HG03521 (cell line): ENCODE data around the gene SETD7.

Source experiments
- ATAC-seq: cut with Tn5 transposase; IDR thresholded peaks from one replicate; pipeline ENCODE4 v1.9.1; 2021; ENCODE audit warnings: mild to moderate bottlenecking, moderate library complexity; ENCODE audit not compliant: unreplicated experiment

The SETD7 gene

DNA sequence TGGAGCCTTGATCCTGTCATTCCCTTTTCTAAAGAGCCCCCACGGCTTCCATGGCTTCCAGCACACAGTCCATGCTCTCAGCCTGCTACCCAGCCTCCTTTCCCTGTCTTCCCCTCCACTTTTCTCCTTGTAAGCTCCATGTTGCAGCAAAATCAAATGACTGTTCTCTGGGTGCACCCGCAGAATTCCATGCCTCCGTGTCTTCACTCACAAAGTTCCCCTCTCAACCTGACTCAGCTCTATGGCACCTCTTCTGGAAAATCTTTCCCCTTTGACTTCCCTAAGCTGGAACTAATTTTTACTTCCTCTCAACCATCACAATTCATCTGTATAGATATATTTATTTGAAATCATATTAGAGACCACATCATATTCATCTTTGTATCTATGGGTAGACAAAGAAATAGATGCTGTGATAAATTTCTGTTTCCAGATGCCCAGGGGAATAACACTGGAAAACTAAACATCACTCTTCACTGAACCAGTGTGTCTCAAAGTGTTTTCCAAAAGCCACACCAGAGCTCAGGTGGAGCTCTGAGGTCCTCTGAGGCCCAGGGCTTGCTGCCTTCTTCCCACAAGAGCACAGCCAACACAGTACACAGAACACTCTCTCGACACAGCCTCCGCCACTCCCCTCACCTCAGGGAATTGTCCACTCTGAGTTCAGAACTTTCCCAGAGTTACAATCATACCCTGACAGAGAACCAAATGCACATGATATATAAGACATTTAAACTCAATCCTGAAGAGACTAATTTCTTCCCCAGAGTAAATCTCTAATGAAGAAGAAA lies 3.3 kb downstream of the SETD7 start:
- no peak for ATAC-seq

DNA sequence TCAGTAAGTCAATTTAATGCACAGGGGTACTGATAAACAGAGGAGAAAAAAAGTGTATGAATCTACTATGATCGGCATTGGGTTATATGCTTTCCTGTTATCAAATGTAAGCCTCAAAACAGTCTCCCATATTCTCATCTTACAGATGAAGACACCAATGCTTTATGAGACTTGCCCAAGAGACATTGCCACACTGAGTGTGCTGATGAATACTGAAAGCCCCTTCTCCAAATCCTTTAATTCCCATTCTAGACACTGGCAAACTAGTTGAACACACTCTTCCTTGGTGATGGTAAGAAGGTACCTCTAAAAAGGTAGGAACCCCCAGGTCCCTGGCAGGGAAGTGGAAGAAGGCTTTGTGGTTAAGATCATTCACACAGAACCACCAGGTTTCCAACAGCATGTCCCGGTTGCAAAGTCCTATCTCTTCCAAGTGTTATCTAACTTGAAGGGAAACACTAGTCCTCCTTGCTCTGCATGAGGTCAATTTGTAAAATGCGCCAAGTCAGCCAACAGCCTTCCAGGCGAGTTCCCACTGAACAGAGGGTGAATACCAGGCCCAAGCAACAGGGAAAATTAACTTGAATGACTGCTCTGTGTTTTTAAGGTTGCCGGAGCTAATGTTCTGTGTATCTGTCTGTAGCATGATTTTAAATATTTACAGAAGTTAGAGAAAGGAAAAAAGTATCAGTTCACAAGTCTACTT lies 5.1 kb downstream of the SETD7 start:
- no peak for ATAC-seq

DNA sequence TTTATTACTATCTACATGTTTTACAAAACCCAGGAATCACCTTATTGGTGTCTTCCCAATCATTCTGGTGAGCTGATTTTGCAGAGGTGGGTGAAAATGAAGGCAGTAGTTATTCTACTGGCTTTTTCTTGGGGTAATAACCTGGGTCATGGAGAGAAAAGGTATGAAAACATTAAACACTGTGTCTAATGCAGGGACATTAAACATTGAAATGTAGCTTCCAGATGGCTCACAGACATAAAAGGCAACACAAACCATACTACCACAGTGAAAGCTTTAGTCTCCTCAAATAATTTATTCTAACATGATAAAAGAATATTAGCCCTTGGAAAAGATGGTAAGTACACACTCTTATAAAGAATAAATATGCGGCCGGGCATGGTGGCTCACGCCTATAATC lies 8.0 kb downstream of the SETD7 start:
- no peak for ATAC-seq

DNA sequence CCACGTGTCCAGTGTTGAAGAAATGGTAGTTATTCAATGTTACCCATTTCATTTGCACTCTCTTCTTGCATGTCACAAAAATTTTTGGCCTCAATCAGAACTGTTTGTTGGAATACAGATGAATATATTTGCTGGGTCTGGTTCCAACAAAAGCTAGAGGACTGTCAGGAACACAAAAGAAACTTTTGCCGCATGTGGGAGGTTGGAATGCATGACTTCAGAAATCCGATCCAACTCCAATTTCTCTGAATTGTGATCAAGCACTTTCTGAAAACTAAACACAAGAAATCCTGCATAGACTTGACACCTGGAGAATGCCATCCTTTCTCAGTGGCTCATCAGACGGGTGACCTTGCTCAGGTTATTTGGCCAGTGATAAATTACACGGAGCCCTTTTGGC lies 15.4 kb downstream of the SETD7 start:
- ATAC-seq = no peak

DNA sequence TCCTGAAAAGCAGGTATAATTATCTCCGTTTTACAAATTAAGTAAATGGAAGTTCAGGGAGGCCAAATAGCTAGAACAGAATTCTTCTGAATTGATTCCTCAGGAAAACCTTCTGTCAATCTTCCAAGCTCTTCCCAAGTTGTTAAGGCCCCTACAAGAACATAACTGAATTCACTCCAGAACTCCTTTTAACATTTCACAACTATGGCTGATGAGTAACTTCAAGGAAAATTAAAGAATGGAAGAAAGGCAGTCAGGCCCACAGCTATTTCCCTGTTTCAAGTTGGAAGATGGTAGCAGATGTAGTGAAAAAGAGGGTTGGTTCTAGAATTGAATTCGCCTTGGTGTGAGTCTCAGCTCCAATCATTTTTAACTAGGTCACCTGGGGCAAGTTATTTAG lies 15.9 kb downstream of the SETD7 start:
- ATAC-seq = no peak

DNA sequence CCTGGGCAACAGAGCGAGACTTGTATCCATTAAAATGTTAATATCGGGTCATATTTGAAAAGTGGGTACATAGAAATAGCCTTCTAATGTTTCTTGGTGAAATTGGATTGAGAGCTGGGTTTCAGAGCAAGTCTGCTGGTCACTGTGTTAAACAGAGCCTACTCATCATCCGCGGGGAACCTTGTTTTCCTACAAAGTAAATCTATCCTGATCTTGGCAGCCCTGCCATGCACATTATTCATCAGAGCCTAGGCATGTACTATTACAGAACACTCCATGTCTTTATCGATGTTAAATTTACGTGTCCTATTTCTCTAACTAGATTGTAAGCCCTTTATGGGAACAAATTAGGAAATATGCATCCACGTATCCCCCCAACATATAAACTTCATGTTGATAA lies 18.7 kb downstream of the SETD7 start:
- no peak for ATAC-seq

DNA sequence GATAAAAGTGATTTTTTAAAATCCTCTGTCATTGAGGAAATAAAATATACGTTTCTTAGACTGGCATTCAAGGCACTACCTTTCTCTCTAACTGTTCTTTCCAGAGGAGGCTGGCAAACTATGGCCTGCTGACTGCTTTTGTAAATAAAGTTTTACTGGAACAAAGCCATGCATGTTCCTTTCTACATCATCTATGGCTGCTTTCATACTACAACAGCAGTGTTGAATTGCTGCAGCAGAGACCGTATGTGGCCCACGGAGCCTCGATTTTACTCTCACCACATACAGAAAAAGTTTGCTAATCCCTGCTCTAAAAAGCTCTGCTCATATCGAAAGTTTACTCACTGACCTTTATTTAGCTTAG lies 20.2 kb downstream of the SETD7 start:
- ATAC-seq = no peak

DNA sequence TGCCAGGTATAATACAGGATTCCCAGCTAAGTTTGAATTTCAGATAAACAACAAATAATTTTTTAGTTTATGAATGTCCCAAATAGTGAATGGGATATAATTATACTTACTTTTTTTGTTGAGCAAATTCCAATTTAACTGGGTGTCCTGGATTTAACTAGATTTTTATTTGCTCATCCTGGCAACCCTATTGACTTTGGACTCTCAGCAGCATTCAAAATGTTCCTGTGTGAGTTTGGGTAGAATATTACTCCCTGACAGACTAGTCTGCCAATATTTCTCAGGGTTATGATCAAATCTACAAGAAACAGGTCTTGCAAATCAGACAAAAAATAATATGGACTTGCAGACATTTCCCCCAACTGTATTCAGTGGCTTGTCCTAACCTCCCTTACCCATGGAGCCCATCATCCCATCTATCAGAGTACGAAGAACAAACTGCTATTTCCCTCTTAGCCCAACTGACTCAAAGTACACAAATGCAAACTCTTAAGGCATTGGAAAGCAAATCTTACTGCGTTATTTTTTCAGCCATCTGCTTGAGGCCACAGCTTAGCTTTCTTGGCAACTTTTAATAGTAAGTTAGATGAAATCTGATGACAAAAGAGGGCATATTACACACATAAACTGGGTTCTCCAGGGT lies 20.7 kb downstream of the SETD7 start:
- ATAC-seq = no peak

DNA sequence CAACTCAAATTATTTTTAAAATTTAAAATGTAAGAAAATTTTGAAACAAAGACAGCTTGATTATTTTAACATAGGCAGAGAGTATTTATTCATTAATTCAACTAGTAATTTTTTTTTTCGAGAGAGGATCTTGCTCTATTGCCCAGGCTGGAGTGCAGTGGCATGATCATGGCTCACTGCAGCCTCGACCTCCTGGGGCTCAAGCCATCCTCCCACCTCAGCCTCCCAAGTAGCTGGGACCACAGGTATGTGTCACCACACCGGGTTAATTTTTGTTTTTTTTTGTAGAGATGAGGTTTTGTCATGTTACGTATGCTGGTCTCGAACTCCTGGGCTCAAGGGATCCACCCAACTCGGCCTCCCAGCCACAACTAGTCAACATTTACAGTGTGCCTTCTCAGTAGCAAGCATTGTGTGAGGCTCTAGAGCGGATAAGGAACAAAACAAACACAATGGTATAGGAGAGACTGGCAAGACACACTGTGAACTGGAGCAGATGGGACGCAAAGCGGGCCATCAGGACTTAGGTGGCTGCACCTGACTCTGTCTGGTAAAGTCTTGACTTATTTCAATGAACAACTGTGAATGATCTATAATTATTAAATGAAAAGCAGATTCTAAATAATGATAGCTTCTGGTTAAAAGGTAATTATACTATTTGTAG lies 21.6 kb downstream of the SETD7 start:
- ATAC-seq = no peak

DNA sequence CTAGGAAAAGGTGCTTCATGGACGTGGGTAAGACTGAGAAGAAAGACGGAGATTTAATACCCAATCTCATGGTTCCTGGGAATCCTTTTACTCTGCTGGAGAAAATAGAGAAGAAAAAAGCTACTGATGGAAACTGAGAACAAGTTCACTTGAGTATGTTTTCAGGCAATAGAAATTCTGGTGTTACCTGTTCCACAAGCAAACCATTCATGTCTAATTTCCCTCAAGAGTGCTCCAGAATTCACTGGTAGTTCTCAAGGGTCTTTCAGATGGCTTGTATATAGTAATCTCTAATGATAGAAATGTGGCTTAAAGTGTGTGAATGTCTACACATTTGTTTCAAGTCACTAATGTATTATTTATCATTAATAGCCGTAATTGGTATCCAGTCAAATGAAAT lies 22.5 kb downstream of the SETD7 start:
- ATAC-seq = no peak

DNA sequence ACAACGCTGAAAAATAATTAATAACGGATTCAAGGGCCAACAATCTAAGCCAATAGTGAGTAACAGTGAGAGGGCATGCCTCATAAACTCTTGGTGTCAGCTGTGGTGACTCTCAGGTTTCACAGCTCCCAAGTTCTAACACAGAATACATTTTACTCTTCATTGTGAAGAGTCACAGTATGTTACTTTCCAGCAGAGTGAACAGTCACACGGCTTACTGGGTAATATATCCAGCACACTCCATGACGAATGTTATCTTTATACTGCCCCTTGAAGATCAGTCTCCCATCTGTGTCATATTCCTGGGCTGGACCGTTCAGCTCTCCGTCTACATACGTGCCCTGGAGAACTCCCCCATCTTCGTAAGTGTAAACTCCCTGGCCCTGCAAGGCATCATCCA lies 23.1 kb downstream of the SETD7 start:
- no peak for ATAC-seq

DNA sequence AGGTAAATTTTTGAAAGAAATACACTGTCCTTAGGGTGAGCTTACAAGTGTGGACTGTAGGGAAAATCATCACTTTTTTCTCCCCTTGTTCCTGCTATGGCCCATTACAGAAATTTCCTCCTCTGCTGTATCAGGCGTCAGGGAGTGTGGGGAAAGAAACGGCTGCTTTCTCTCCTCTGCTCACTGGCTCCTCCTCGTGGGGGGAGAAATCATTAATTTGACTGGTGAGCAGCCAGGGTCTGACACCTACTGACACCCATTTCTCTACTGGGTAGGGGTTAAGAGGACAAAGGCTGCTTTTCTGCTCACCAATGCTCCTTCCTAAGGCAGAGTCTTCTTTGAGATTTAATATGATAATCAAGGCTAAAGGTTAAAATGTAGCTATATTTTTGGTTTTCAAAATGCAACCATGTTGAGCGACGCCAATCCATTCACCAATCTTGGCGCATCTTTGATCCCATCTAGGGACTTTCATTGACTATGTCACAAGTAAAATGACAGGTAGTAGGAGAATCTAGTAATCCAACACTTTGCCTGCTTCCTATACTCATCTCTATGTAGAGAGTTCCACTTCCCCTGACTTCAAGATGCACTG lies 25.1 kb downstream of the SETD7 start:
- ATAC-seq = no peak

DNA sequence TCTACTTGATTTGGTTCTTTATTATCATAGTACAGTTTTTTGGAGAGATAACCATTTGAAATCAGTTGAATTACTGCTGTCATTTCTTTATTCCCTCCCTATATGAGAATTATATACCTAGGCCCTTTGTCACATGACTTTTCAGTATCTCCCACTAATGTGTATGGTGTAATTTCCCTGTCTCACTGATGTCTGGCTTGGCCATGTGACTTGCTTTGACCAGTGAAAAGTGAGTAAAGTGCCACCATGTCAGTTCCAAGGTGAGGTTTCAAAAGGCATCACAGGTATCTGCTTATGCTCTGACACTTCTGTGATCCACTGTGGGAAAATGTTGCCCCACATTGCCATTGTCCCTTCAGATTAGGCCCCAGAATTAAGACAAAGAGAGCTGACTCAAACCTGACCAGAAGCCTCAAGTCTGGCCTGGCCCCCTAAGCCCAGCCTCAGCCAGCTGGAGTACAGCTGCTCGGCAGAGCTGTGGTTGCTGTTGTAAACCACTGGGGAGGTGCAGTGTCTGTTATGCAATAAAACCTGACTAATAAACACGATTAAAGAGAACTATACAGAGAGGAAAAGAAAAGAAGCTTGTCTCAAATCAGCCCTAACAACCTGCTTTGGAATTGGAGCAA lies 27.5 kb downstream of the SETD7 start:
- ATAC-seq = peak; percentile 75

DNA sequence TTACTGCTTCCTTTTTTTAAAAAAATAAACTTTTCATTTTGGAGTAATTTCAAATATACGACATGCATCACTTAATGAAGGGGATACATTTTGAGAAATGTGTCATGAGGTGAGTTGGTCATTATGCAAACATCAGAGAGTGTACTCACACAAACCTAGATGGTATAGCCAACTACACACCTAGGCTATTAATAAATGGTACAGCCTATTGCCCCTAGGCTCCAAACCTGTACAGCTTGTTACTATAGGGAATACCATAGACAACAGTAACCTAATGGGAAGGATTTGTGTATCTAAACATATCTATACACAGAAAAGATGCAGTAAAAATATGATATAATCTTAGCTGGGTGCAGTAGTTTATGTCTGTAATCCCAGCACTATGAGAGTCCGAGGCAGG lies 29.1 kb downstream of the SETD7 start:
- ATAC-seq = no peak

DNA sequence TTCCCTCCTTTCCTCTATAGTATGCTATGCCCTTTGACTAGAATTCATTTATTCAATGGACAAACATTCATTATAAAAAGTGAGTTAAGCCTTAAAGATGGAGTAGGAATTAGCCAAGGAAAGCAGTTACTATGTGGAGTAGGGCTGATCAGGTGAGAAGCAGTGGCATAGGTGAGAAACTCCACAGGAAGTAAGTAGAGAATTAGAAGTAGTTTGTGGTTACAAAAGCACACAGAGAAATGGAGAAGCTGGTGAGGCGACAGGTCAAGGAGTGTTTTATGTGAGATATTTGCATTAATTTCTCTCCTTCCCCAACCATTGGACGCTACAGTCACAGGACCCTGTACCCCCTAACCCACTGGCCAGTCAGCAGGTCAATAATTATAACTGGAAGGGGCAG lies 30.6 kb downstream of the SETD7 start:
- ATAC-seq = no peak

DNA sequence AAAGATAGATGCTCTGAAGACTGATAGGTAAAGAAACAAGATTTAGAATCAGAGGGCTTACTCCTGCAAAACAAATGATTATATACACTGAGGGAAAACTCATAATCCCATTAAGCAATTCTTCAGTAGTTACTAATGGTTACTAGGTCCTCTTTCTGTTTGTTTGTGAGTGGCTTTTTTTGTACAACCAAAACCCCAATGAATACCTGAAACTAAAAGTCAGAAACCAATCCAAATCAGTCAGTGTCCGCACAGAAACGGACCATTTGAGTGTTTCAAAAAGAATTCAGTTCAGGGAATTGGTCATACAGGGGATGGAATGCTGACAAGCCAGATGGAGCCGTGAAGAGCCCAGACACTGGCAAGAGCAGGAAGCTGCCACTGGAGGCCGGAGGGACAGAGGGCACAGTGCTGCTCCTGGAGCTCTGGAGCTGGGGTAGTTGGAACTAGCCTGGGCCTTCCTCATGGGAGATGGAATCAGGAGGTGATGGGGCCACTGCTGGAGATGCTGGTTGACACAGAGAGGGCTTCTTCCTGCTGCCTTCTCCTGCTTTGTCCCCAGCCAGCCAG lies 31.9 kb downstream of the SETD7 start:
- peak; percentile 29 for ATAC-seq

DNA sequence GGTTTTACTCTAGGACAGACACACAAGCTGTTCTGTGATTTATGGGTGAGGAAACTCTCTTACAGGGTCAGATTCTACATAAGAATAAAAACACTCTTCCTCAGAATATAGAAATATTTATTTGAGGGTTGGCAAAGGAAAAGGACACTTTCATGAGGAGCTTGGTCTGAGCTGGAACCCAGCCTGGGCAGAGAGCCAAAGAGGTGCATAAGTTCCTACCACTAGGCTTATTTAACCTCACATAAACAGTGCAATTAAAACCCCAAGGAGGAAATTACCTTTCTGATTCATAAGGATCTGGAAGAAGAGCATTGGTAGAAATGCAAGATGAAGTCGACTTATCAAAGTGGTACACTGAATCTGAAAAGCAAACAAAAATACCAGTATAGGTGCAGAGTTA lies 32.9 kb downstream of the SETD7 start:
- ATAC-seq = no peak

DNA sequence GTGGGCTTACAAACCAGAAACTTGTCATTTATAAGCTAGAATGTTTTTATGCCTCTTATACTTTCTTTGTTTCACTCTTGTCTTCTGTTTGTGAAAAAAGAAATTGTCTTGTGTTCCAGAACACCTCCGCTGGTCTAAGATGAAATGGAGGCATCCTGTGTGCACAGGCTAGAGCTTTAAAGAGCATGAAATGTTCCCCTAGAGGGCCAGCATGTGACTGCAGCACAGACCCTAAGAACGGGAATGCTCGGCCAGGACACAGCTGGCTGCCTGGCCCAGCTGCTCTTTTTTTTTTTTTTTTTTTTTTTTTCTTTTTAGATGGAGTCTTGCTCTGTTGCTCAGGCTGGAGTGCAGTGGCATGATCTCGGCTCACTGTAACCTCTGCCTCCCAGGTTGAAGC lies 33.6 kb downstream of the SETD7 start:
- ATAC-seq = peak; percentile 15

DNA sequence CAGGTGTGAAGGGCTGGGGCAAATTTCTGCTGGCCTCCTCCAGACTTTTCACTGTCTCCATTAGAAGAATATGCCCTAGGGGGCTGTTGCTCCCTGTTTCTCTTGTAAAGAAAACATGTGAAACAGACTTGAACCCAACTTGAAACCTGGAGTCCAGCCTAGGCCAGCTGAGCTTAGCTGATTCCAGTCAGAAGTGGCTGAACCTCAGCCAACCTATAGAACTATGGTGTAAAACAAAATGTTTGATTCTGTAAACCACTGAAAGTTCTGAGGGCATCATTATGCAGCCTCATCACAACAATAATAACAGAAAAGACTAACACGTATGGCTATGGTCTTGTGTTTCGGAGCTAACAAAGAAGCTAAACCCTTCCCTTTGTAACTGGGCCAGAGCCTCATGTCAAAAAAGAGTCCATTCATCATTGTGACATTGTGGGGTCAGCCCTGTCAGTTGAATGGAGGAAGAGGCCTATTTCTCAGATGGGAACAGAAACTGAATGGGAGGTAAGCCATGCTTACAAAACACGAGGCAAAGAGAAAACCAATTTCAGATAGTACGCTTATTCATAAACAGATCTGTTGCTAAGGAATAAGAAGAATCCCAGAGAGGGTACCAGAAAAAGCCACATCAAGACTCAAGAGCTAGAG lies 34.1 kb downstream of the SETD7 start:
- peak; percentile 40 for ATAC-seq

DNA sequence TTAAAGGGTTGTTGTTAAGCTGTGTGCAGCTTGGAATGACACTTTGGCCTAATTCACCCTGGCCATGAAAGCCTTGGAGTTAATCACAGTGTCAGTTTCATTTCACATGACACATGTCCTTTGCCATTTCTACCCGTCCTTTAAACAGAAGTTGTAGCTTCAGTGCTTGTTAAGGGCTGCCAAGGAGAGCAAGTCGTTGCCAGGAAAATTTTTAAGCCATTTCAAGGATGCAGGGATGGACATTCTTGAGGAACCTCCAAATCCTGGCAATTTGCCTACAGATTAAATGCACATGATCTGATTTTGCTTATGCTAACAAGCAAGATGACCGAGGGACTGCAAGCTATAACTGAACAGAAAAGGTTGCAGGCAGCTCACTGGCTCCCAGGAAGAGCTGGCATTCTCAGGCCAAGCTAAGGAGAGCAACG lies 40.5 kb downstream of the SETD7 start:
- no peak for ATAC-seq
